ENCODE data around the gene RGL3.
"Not testable (repeated sequence)": the region's sequence is repeated elsewhere in the genome, so short reads cannot be mapped to it uniquely, and the experiment has no call there.

The RGL3 gene

DNA sequence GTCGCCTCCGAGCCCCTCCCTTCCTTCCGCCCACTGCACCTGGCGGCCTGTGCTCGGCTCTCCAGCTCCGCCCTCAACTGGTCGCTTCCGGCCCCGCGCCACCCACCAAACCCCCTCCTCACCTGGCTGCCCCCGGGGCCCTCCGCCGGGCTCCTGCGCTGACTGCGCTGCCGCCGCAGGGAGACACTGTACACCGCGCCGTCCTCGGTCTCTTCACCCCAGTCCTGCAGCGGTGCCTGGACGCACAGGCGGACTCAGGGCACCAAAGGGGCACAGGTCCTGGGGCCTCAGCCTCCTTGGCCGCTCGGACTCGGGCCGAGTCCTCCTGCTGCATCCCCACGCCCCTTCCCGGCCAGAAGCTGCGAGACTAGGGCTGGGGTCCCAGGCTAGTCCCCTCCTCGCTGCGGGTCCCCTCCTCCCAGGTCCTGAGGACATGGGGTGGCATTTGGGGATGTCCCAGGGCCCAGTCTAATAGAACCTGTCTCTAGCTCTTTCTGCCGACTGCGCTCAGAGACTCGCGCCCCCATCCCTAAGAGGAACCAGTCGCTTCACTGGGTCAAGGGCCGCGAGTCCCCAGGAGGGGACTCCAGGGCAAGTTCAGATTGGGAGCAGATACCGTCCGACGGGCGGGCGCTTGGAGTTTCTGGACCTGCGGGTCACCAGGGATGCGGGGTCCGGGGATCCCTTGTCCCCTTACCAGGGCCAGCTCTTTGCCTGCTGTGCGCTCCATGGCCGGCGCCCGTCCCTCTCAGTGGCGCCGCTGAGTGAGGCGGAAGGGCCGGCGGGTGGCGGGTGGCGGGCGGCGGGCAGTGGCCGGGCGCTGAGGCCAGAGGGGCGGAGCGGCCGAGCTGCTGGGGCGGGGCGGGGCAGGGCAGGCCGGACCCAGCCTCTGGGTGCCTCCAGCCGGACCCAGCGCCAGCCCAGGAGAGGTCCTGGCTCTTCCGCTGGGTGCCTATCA lies at the start of gene RGL3:
Gene RGL3, minus strand, starts transcription at position 766 of the 958 bp plus-strand sequence. Its CDS starts 36 bp downstream, at position 730.
- in situ Hi-C loops (cut with MboI; ENCODE audit: low pct_unique_long_range_greater_than_20kb, low sequenced_read_pairs, unreplicated experiment): no loop called here
- peak; percentile 42 for DNase-seq (ENCODE audit: low spot score)
- TF ChIP-seq CTCF (IDR thresholded peaks at IDR 0.05; ENCODE audit: extremely low read depth, insufficient read depth, missing control alignments): no peak

- DNase-seq (ENCODE audit: low spot score); in situ Hi-C loops (cut with MboI; ENCODE audit: low pct_unique_long_range_greater_than_20kb, low sequenced_read_pairs, unreplicated experiment): not testable (repeated sequence)
Observed at GRCh38 chr19:11468266-11468845, 49.2 kb upstream of the RGL3 start.

DNA sequence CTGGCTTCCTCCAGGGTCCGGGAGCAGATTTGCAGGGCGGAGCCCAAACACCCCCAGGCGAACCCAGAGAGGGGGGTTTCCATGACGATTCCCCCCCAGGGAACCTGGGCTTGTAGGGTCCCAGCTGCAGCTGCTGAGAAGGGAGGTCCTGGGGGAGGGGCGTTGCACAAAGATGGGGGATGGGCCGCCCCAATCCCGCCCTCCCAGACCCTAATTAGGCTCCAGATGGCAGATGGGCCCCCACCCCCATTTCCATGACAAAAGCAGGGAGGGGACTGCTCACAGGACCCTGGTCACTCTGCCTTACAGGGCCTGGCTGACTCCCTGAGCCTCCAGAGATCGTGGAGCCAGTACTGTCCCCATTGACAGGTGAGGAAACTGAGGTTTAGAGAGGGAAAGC lies 46.5 kb upstream of the RGL3 start:
- in situ Hi-C loops (cut with MboI; ENCODE audit: low pct_unique_long_range_greater_than_20kb, low sequenced_read_pairs, unreplicated experiment): no loop called here
- TF ChIP-seq CTCF (IDR thresholded peaks at IDR 0.05; ENCODE audit: extremely low read depth, insufficient read depth, missing control alignments): no peak
- DNase-seq (ENCODE audit: low spot score): no peak

DNA sequence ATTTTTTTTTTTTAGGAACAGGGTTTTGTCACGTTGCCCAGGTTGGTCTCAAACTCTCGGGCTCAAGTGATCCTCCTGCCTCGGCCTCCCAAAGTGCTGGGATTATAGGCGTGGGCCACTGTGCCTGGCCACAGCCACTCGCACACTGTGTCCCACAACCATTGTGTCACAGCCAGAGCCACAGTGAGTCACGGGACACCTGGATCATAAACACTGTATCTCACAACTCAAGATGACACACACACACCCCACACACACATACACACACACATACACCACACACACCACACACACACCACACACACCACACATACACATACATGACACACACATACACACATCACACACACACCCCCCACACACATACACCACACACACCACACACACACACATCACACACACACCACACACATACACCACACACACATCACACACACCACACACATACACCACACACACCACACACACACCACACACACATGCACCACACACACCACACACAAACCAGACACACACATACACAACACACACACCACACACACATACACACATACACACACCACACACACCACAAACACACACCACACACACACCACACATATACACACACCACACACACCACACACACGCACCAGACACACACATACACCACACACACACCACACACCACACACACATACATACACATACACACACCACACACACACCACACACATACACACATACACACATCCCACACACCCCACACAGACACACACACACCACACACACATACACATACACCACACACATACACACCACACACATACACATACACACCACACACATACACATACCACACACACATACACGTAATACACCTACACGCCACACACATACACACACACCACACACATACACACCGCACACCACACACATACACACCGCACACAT lies 45.5 kb upstream of the RGL3 start:
- DNase-seq (ENCODE audit: low spot score): no peak
- in situ Hi-C loops (cut with MboI; ENCODE audit: low pct_unique_long_range_greater_than_20kb, low sequenced_read_pairs, unreplicated experiment): no loop called here
- TF ChIP-seq CTCF (IDR thresholded peaks at IDR 0.05; ENCODE audit: extremely low read depth, insufficient read depth, missing control alignments): no peak

GRCh38 chr19:11463391-11463790 lies 44.3 kb upstream of the RGL3 start:
- no peak for TF ChIP-seq CTCF (IDR thresholded peaks at IDR 0.05; ENCODE audit: extremely low read depth, insufficient read depth, missing control alignments)
- DNase-seq (ENCODE audit: low spot score): no peak
- in situ Hi-C loops (cut with MboI; ENCODE audit: low pct_unique_long_range_greater_than_20kb, low sequenced_read_pairs, unreplicated experiment): no loop called here

- DNase-seq (ENCODE audit: low spot score): no peak
- no peak for TF ChIP-seq CTCF (IDR thresholded peaks at IDR 0.05; ENCODE audit: extremely low read depth, insufficient read depth, missing control alignments)
- in situ Hi-C loops (cut with MboI; ENCODE audit: low pct_unique_long_range_greater_than_20kb, low sequenced_read_pairs, unreplicated experiment): no loop called here
Observed at GRCh38 chr19:11461453-11461852, 42.3 kb upstream of the RGL3 start.

All from GM13977 (cell line).